K562 (cell line): ENCODE measurements around the gene LRRC41. TPM values are rescaled to one million over a fixed set of nuclear protein-coding genes. Genes with fewer than 3 reads are reported as not detected.
A peak's percentile ranks its signal among the peaks of the same experiment; 100 is the strongest.

Experiments
- ASH1L ChIP-seq: fragments of 450-650 bp; IDR thresholded peaks from 2 replicates; pipeline ENCODE4 v1.6.1; 2018; ENCODE audit warnings: borderline replicate concordance, mild to moderate bottlenecking, low read depth; ENCODE audit not compliant: partially characterized antibody
- BCL6 ChIP-seq: fragments of 250-450 bp; sonication (Bioruptor Pico); IDR thresholded peaks from 2 replicates; pipeline ENCODE4 v1.4.0; 2020
- BCOR ChIP-seq: fragments of 450-650 bp; IDR thresholded peaks from 2 replicates; pipeline ENCODE4 v1.6.1; 2016
- BRD4 ChIP-seq: fragments of 200-600 bp; sonication (generic); IDR thresholded peaks from 2 replicates; pipeline ENCODE4 v1.6.1; 2017; ENCODE audit warnings: inconsistent platforms
- CBFB ChIP-seq: sonication (generic); formaldehyde crosslinking; IDR thresholded peaks from 2 replicates; pipeline ENCODE4 v1.4.0; 2020; ENCODE audit warnings: mild to moderate bottlenecking, missing genetic modification reagents
- CREM ChIP-seq: IDR thresholded peaks from 2 replicates; pipeline ENCODE4 v1.6.1; 2014; ENCODE audit warnings: antibody characterized with exemption, low read depth
- DNMT1 ChIP-seq: fragments of 450-650 bp; IDR thresholded peaks from 2 replicates; pipeline ENCODE4 v1.6.1; 2016; ENCODE audit warnings: antibody characterized with exemption, mild to moderate bottlenecking
- FOXJ3 ChIP-seq: sonication (generic); formaldehyde crosslinking; IDR thresholded peaks from 2 replicates; pipeline ENCODE4 v1.4.0; 2020; ENCODE audit warnings: mild to moderate bottlenecking, missing genetic modification reagents
- JUND ChIP-seq, 2 experiments: IDR thresholded peaks; 2 replicates in 1 of 2; 3 replicates in 1 of 2; pipeline ENCODE4 v1.6.1; 2011; ENCODE audit warnings: borderline replicate concordance in 2 of 2, low read depth in 2 of 2, low read length in 2 of 2, improper control_type of control experiment in 1 of 2, missing biosample characterization in 1 of 2, missing genetic modification characterization in 1 of 2, missing genetic modification reagents in 1 of 2
- MAZ ChIP-seq, 2 experiments: fragments of 450-650 bp in 1 of 2; sonication (generic) in 1 of 2; formaldehyde crosslinking; IDR thresholded peaks in 1 of 2; conservative IDR thresholded peaks in 1 of 2; 2 replicates each; pipeline versions ENCODE4 v1.4.0 to v1.5.0; 2020; ENCODE audit warnings: mild to moderate bottlenecking in 1 of 2, missing genetic modification reagents in 1 of 2
- MBD2 ChIP-seq: sonication (generic); IDR thresholded peaks from 2 replicates; pipeline ENCODE4 v1.6.1; 2016; ENCODE audit warnings: low read depth, borderline replicate concordance
- MXI1 ChIP-seq: IDR thresholded peaks from 2 replicates; pipeline ENCODE4 v1.6.1; 2011; ENCODE audit warnings: low read depth, mild to moderate bottlenecking, improper control_type of control experiment, low read length
- RFX5 ChIP-seq: IDR thresholded peaks from 2 replicates; pipeline ENCODE4 v1.6.1; 2011; ENCODE audit warnings: low read depth, mild to moderate bottlenecking, improper control_type of control experiment, low read length
- RFX7 ChIP-seq: fragments of 250-450 bp; sonication (Bioruptor Pico); IDR thresholded peaks from 2 replicates; pipeline ENCODE4 v1.5.1; 2021; ENCODE audit warnings: mild to moderate bottlenecking
- RHOXF2B ChIP-seq: fragments of 250-450 bp; sonication (Bioruptor Pico); conservative IDR thresholded peaks from 2 replicates; pipeline ENCODE4 v1.5.1; 2021
- SNRNP70 ChIP-seq: fragments of 200-400 bp; formaldehyde crosslinking; optimal IDR thresholded peaks from 2 replicates; pipeline ENCODE3; 2017; ENCODE audit warnings: low read depth, low read length
- SP1 ChIP-seq: sonication (generic); formaldehyde crosslinking; IDR thresholded peaks from 2 replicates; pipeline ENCODE4 v1.8.1; 2022; ENCODE audit warnings: mild to moderate bottlenecking, missing genetic modification reagents
- ZKSCAN3 ChIP-seq: fragments of 250-450 bp; sonication (Bioruptor Pico); IDR thresholded peaks from 2 replicates; pipeline ENCODE4 v1.4.0; 2020
- ZNF23 ChIP-seq: fragments of 250-450 bp; sonication (Bioruptor Pico); IDR thresholded peaks from 2 replicates; pipeline ENCODE4 v1.4.0; 2020; ENCODE audit warnings: mild to moderate bottlenecking
- ZNF3 ChIP-seq: fragments of 250-450 bp; sonication (Bioruptor Pico); IDR thresholded peaks from 2 replicates; pipeline ENCODE4 v1.5.0; 2021; ENCODE audit warnings: mild to moderate bottlenecking, moderate library complexity
- ZNF766 ChIP-seq: fragments of 200-800 bp; sonication (Bioruptor generic); conservative IDR thresholded peaks from 2 replicates; pipeline ENCODE4 v1.6.1; 2016; ENCODE audit warnings: missing genetic modification characterization, missing compliant biosample characterization
- polyA plus RNA-seq, 8 experiments: library from polyadenylated mRNA; depleted of rRNA in 4 of 8; stranded (reverse) in 5 of 8; unstranded in 3 of 8; fragments of >200 nt; fragmentation: Nextera tagmentation in 2 of 8; fragmentation: Illumina TruSeq in 1 of 8; extraction: Ambion mirVana in 2 of 8; extraction: Trizol in 1 of 8; gene quantifications; 2 replicates each; pipeline versions ENCODE4 v1.2.1 to v1.2.3, GENCODE V29; 2011 to 2014; ENCODE audit warnings: inconsistent platforms in 1 of 8, missing spikeins in 1 of 8
- total RNA-seq, 7 experiments: library from RNA; depleted of rRNA in 6 of 7; stranded (reverse); fragments of >200 nt in 6 of 7; fragmentation: Illumina TruSeq in 2 of 7; extraction: Trizol in 2 of 7; gene quantifications; 2 replicates each; pipeline versions ENCODE4 v1.2.1 to v1.2.3, GENCODE V29; 2011 to 2021; ENCODE audit warnings: low replicate concordance in 1 of 7
- TF ChIP-seq, protein P1 (sequence below): fragments of 450-650 bp; IDR thresholded peaks from 2 replicates; pipeline ENCODE4 v1.6.1; 2016; ENCODE audit warnings: antibody characterized with exemption
- TF ChIP-seq, protein P2 (sequence below): fragments of 250-450 bp; sonication (Bioruptor Pico); IDR thresholded peaks from 2 replicates; pipeline ENCODE4 v1.6.1; 2021; ENCODE audit warnings: mild to moderate bottlenecking
- TF ChIP-seq, protein P3 (sequence below): sonication (generic); formaldehyde crosslinking; IDR thresholded peaks from 2 replicates; pipeline ENCODE4 v1.8.0; 2023; ENCODE audit warnings: mild to moderate bottlenecking, missing genetic modification reagents

The LRRC41 gene
- total and polyA plus RNA-seq, 9 of the 15 experiments (the other 6 are each of a cell fraction or from before 2014, with no cell fraction given) = 10.5 to 64.7 (median 44.2) TPM

DNA sequence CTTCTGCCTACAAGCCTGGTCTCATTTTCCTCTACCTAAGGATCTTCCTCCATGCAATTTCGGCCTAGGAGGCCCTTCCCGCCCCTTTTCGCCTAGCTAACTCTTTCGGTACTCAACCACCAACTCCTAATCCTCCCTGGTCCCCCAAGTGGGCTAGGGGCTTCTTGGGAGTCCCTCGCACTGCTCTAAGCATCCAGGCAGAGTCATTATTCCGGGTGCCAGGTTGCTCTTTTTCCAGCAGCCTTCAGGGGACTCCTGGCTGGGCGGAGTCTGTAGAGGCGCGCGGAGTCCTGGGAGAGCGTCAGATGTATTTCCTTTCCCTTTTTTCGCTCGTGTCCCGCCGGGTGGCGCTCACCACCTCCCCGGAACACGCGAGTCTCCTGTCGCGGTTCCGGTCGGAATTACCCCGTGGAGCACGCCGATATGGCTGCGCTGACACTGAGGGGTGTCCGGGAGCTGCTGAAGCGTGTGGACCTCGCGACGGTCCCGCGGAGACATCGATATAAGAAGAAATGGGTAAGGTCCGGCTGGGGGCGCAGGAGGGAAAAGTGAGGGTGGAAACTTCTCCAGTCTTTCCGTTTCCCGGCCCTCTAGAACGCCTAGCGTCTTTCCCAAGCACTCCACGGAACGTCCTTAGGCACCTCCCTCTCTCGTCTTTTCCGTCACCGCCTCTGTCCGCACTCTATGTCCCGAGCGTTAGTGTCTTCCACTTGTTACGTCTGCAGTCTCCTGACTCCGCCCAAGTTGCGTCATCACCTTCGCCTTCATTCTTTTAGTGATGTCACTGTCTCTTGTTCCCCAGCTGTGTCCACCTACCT lies 37.2 kb upstream of the LRRC41 start, which contains the start of gene NSUN4 (continued):
- TF ChIP-seq SNRNP70 = no peak
- peak; percentile 98 for TF ChIP-seq CREM
- peak; percentile 91 for TF ChIP-seq JUND (IDR thresholded peaks at IDR 0.05; ENCODE audit: borderline replicate concordance, low read depth, low read length)
- peak; percentile 84 for TF ChIP-seq JUND (tag; IDR thresholded peaks at IDR 0.05; ENCODE audit: borderline replicate concordance, low read depth, low read length)
- peak; percentile 42 for TF ChIP-seq BCOR
- TF ChIP-seq ZNF3 (CRISPR knock-in tag) = no peak
- TF ChIP-seq SP1 = peak; percentile 98
- 0 out of 2 replicates have a peak, but pooled peaks have one; percentile 4 for TF ChIP-seq ZNF766 (CRISPR knock-in tag)
- TF ChIP-seq ZKSCAN3 (CRISPR knock-in tag) = no peak
- 0 out of 2 replicates have a peak, but pooled peaks have one; percentile 15 for TF ChIP-seq RHOXF2B (CRISPR knock-in tag)
- peak; percentile 88 for TF ChIP-seq MBD2
- 0 out of 2 replicates have a peak, but pooled peaks have one; percentile 17 for TF ChIP-seq DNMT1
- TF ChIP-seq, protein P1, sequence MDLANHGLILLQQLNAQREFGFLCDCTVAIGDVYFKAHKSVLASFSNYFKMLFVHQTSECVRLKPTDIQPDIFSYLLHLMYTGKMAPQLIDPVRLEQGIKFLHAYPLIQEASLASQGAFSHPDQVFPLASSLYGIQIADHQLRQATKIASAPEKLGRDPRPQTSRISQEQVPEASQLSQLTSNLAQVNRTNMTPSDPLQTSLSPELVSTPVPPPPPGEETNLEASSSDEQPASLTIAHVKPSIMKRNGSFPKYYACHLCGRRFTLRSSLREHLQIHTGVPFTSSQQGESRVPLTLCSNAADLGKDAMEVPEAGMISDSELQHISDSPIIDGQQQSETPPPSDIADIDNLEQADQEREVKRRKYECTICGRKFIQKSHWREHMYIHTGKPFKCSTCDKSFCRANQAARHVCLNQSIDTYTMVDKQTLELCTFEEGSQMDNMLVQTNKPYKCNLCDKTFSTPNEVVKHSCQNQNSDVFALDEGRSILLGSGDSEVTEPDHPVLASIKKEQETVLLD = peak; percentile 86
- TF ChIP-seq FOXJ3 = no peak
- no peak; the same call in 1 of the 2 replicates for TF ChIP-seq CBFB
- no peak for TF ChIP-seq ZNF23
- TF ChIP-seq BCL6 = no peak
- TF ChIP-seq MAZ (CRISPR knock-in tag; conservative IDR thresholded peaks at IDR 0.05 in 1 of 2, IDR thresholded peaks at IDR 0.05 in 1 of 2) = peak; percentile 79 to 84
- peak; percentile 75; the same call in 1 of the 2 replicates for TF ChIP-seq MXI1
- no peak for TF ChIP-seq ASH1L
- TF ChIP-seq, protein P2, sequence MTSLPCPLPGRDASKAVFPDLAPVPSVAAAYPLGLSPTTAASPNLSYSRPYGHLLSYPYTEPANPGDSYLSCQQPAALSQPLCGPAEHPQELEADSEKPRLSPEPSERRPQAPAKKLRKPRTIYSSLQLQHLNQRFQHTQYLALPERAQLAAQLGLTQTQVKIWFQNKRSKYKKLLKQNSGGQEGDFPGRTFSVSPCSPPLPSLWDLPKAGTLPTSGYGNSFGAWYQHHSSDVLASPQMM = no peak
- no peak for TF ChIP-seq RFX5
- TF ChIP-seq, protein P3, sequence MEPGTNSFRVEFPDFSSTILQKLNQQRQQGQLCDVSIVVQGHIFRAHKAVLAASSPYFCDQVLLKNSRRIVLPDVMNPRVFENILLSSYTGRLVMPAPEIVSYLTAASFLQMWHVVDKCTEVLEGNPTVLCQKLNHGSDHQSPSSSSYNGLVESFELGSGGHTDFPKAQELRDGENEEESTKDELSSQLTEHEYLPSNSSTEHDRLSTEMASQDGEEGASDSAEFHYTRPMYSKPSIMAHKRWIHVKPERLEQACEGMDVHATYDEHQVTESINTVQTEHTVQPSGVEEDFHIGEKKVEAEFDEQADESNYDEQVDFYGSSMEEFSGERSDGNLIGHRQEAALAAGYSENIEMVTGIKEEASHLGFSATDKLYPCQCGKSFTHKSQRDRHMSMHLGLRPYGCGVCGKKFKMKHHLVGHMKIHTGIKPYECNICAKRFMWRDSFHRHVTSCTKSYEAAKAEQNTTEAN (CRISPR knock-in tag) = no peak
- TF ChIP-seq RFX7 (CRISPR knock-in tag) = no peak
- TF ChIP-seq BRD4 = peak; percentile 93
